GM12801 (cell line): ENCODE data around the gene MAP3K4.

Experiments used
- CTCF ChIP-seq: IDR thresholded peaks from one replicate; pipeline ENCODE4 v1.5.1; 2011; ENCODE audit warnings: control low read depth; ENCODE audit not compliant: insufficient read length; ENCODE audit errors: extremely low read depth

MAP3K4 gene

GRCh38 chr6:161134550-161135298, 143.2 kb downstream of the MAP3K4 start:
- no peak for TF ChIP-seq CTCF

GRCh38 chr6:161135695-161136591, 144.4 kb downstream of the MAP3K4 start:
- no peak for TF ChIP-seq CTCF

GRCh38 chr6:161136655-161137054, 145.1 kb downstream of the MAP3K4 start:
- no peak for TF ChIP-seq CTCF

- TF ChIP-seq CTCF, result no peak
Observed at GRCh38 chr6:161137320-161137719, 145.8 kb downstream of the MAP3K4 start.

- TF ChIP-seq CTCF, result no peak
Observed at GRCh38 chr6:161137839-161138542, 146.4 kb downstream of the MAP3K4 start.

GRCh38 chr6:161138543-161139303, 147.2 kb downstream of the MAP3K4 start:
- TF ChIP-seq CTCF, result no peak
